HUES48 (cell line): ENCODE measurements around the gene CTTN.
"Not testable (repeated sequence)": the region's sequence is repeated elsewhere in the genome, so short reads cannot be mapped to it uniquely, and the experiment has no call there.

Experiments used
- H3K27ac ChIP-seq: one replicate; pipeline ENCODE4 v1.7.0; 2013; ENCODE audit warnings: low read depth, low read length, inconsistent platforms
- H3K27me3 ChIP-seq: 2 replicates; pipeline ENCODE4 v1.6.1; 2013; ENCODE audit warnings: mild to moderate bottlenecking, low read length; ENCODE audit not compliant: control insufficient read depth, insufficient read depth
- H3K36me3 ChIP-seq: 2 replicates; pipeline ENCODE4 v1.6.1; 2013; ENCODE audit warnings: low read length; ENCODE audit not compliant: control insufficient read depth, insufficient read depth
- H3K4me1 ChIP-seq: 2 replicates; pipeline ENCODE4 v1.6.1; 2013; ENCODE audit warnings: mild to moderate bottlenecking, low read length; ENCODE audit not compliant: control insufficient read depth, insufficient read depth
- H3K4me3 ChIP-seq: 2 replicates; pipeline ENCODE4 v1.5.1; 2013; ENCODE audit warnings: mild to moderate bottlenecking, low read depth, low read length
- H3K9ac ChIP-seq: 2 replicates; pipeline ENCODE4 v1.6.1; 2013; ENCODE audit warnings: mild to moderate bottlenecking, low read depth, low read length, moderate library complexity
- H3K9me3 ChIP-seq: 2 replicates; pipeline ENCODE4 v1.6.1; 2013; ENCODE audit warnings: low read length; ENCODE audit not compliant: control insufficient read depth, insufficient read depth

CTTN gene

GRCh38 chr11:70436501-70436860, 38.2 kb downstream of the CTTN start:
- Histone ChIP-seq H3K4me3 (no peak overlapping the region), H3K27ac (no peak overlapping the region), H3K9ac (no peak overlapping the region), H3K27me3 (no peaks in the 10 kb centered on the region), H3K4me1 (no peaks in the 10 kb centered on the region), H3K9me3 (no peaks in the 10 kb centered on the region), H3K36me3 (peaks cover 72% of the 10 kb centered on the region)

- Histone ChIP-seq H3K27me3 (no peaks in the 10 kb centered on the region), H3K27ac (no peak overlapping the region), H3K4me1 (no peaks in the 10 kb centered on the region), H3K9me3 (no peaks in the 10 kb centered on the region), H3K36me3 (peaks cover 65% of the 10 kb centered on the region), H3K9ac (no peak overlapping the region), H3K4me3 (no peak overlapping the region)
Measured at GRCh38 chr11:70437111-70437784, 38.9 kb downstream of the CTTN start.

GRCh38 chr11:70440206-70440605, 41.9 kb downstream of the CTTN start:
- no peak overlapping the region for H3K4me3 ChIP-seq
- H3K9ac ChIP-seq: no peak overlapping the region
- H3K27ac ChIP-seq: no peak overlapping the region
- peaks cover 35% of the 10 kb centered on the region for H3K36me3 ChIP-seq
- H3K4me1 ChIP-seq: no peaks in the 10 kb centered on the region
- no peaks in the 10 kb centered on the region for H3K27me3 ChIP-seq
- H3K9me3 ChIP-seq: no peaks in the 10 kb centered on the region

GRCh38 chr11:70443773-70444030, 45.4 kb downstream of the CTTN start:
- peaks cover 6% of the 10 kb centered on the region for H3K36me3 ChIP-seq
- no peak overlapping the region for H3K9ac ChIP-seq
- no peaks in the 10 kb centered on the region for H3K9me3 ChIP-seq
- H3K4me1 ChIP-seq: no peaks in the 10 kb centered on the region
- H3K27ac ChIP-seq: no peak overlapping the region
- H3K4me3 ChIP-seq: no peak overlapping the region
- H3K27me3 ChIP-seq: no peaks in the 10 kb centered on the region

GRCh38 chr11:70445091-70445490, 46.8 kb downstream of the CTTN start:
- Histone ChIP-seq H3K9me3 (peaks cover 5% of the 10 kb centered on the region), H3K4me1 (no peaks in the 10 kb centered on the region), H3K4me3 (no peak overlapping the region), H3K36me3 (no peaks in the 10 kb centered on the region), H3K9ac (no peak overlapping the region), H3K27ac (no peak overlapping the region), H3K27me3 (no peaks in the 10 kb centered on the region)

GRCh38 chr11:70445605-70446004, 47.3 kb downstream of the CTTN start:
- Histone ChIP-seq H3K4me1 (no peaks in the 10 kb centered on the region), H3K27ac (no peak overlapping the region), H3K36me3 (no peaks in the 10 kb centered on the region), H3K4me3 (no peak overlapping the region), H3K27me3 (no peaks in the 10 kb centered on the region), H3K9ac (no peak overlapping the region), H3K9me3 (peaks cover 5% of the 10 kb centered on the region)

GRCh38 chr11:70448983-70449567, 50.7 kb downstream of the CTTN start:
- Histone ChIP-seq H3K4me1 (no peaks in the 10 kb centered on the region), H3K27me3 (no peaks in the 10 kb centered on the region), H3K4me3 (no peak overlapping the region), H3K9me3 (peaks cover 5% of the 10 kb centered on the region), H3K36me3 (no peaks in the 10 kb centered on the region), H3K27ac (no peak overlapping the region), H3K9ac (no peak overlapping the region)

- no peak overlapping the region for H3K4me3 ChIP-seq
- H3K36me3 ChIP-seq: no peaks in the 10 kb centered on the region
- H3K27me3 ChIP-seq: no peaks in the 10 kb centered on the region
- H3K4me1 ChIP-seq: no peaks in the 10 kb centered on the region; the same call in 1 of the 2 replicates
- no peak overlapping the region for H3K27ac ChIP-seq
- no peak overlapping the region for H3K9ac ChIP-seq
- peaks cover 3% of the 10 kb centered on the region for H3K9me3 ChIP-seq
Measured at GRCh38 chr11:70454197-70454767, 56.0 kb downstream of the CTTN start.

GRCh38 chr11:70454811-70455210, 56.5 kb downstream of the CTTN start:
- H3K36me3 ChIP-seq, H3K9ac ChIP-seq, H3K27ac ChIP-seq, H3K27me3 ChIP-seq, H3K9me3 ChIP-seq, H3K4me3 ChIP-seq, H3K4me1 ChIP-seq: not testable (repeated sequence)

GRCh38 chr11:70455354-70455753, 57.0 kb downstream of the CTTN start:
- Histone ChIP-seq H3K4me3 (no peak overlapping the region), H3K9ac (no peak overlapping the region), H3K9me3 (no peaks in the 10 kb centered on the region), H3K27ac (no peak overlapping the region), H3K36me3 (no peaks in the 10 kb centered on the region), H3K27me3 (no peaks in the 10 kb centered on the region), H3K4me1 (no peaks in the 10 kb centered on the region; the same call in 1 of the 2 replicates)

GRCh38 chr11:70456921-70457532, 58.7 kb downstream of the CTTN start:
- no peak overlapping the region for H3K27ac ChIP-seq
- no peak overlapping the region for H3K9ac ChIP-seq
- no peak overlapping the region for H3K4me3 ChIP-seq
- no peaks in the 10 kb centered on the region for H3K9me3 ChIP-seq
- H3K27me3 ChIP-seq: no peaks in the 10 kb centered on the region
- no peaks in the 10 kb centered on the region for H3K36me3 ChIP-seq
- H3K4me1 ChIP-seq: no peaks in the 10 kb centered on the region; the same call in 1 of the 2 replicates
